Aorta (tissue), 5 donors: ENCODE measurements around the gene ZNF784. TPM values are rescaled to one million over a fixed set of nuclear protein-coding genes. Genes with fewer than 3 reads are reported as not detected.
A peak's percentile ranks its signal among the peaks of the same experiment; 100 is the strongest.

Source experiments
- ATAC-seq: fragments of 200-7000 bp; cut with Tn5 transposase; one replicate; pipeline ENCODE4 v1.9.1; 2022; ENCODE audit warnings: moderate library complexity; ENCODE audit not compliant: low FRiP score
- DNase-seq, 2 donors: peaks; one replicate each; pipeline ENCODE4 v3.0.0-alpha.2; 2020
- H3K27ac ChIP-seq, 2 donors: one replicate each; pipeline ENCODE4 v1.5.1; 2013; ENCODE audit warnings: low read length in 2 of 2, mild to moderate bottlenecking in 2 of 2, moderate library complexity in 2 of 2, control low read depth in 1 of 2, inconsistent platforms in 1 of 2, low read depth in 1 of 2
- H3K27me3 ChIP-seq, 2 donors: one replicate each; pipeline ENCODE4 v1.6.1; 2013; ENCODE audit warnings: control low read depth in 1 of 2, low read length in 1 of 2, mild to moderate bottlenecking in 1 of 2, moderate library complexity in 1 of 2; ENCODE audit not compliant: insufficient read depth in 2 of 2, control insufficient read depth in 1 of 2
- H3K36me3 ChIP-seq, 2 donors: one replicate each; pipeline ENCODE4 v1.6.1; 2013; ENCODE audit warnings: control low read depth in 1 of 2, low read length in 1 of 2, mild to moderate bottlenecking in 1 of 2; ENCODE audit not compliant: insufficient read depth in 2 of 2, control insufficient read depth in 1 of 2
- H3K4me1 ChIP-seq, 2 donors: one replicate each; pipeline ENCODE4 v1.6.1; 2013; ENCODE audit warnings: low read length in 2 of 2, control low read depth in 1 of 2, mild to moderate bottlenecking in 1 of 2, moderate library complexity in 1 of 2; ENCODE audit not compliant: insufficient read depth in 2 of 2, control insufficient read depth in 1 of 2
- H3K4me3 ChIP-seq, 2 donors: one replicate each; pipeline ENCODE4 v1.5.1; 2013; ENCODE audit warnings: low read length in 2 of 2, control low read depth in 1 of 2, mild to moderate bottlenecking in 1 of 2
- H3K9me3 ChIP-seq: one replicate; pipeline ENCODE4 v1.6.1; 2013; ENCODE audit warnings: mild to moderate bottlenecking, low read length; ENCODE audit not compliant: control insufficient read depth
- WGBS, 2 donors: extraction: QIAGEN DNeasy Blood & Tissue Kit; methylation state at CpG; one replicate each; pipeline ENCODE4 v1.1.7; 2013; 5-methylcytosine and 5-hydroxymethylcytosine counted together
- intact Hi-C, 2 donors: fragments of 100-400 bp; cut with DNase I; formaldehyde crosslinking; loops; one replicate each; pipeline versions ENCODE4 v1.14.2 to v1.15.0; 2022
- polyA plus RNA-seq, 2 donors: library from polyadenylated mRNA; stranded (reverse); fragments of 200-250 nt; gene quantifications; one replicate each; pipeline ENCODE4 v1.2.3, GENCODE V29; 2013
- total RNA-seq, 2 donors: library from RNA; stranded (reverse); fragmentation: NEBNext Ultra II Directional; extraction: Animal tissue kit (Norgen Biotek cat#: 25700); gene quantifications; one replicate each; pipeline ENCODE4 v1.2.1, GENCODE V29; 2021
- donor health status: healthy with polysubstance abuse.
- donor health status: Bipolar disorder and iron deficiency.
- donor health status: DM: no; HTN: no; CAD: no.
- donor health status: DM: no; HTN: no; CAD: no.
- donor health status: DM: yes; HTN: yes; CAD: no.

Gene ZNF784
- total and polyA plus RNA-seq, 4 donors = 4.8 to 27.2 (median 5.2) TPM

- Histone ChIP-seq H3K36me3 (peaks cover 0 to 3% of the 10 kb centered on the region in 2 donors), H3K4me1 (no peaks in the 10 kb centered on the region), H3K4me3 (peak within 1 kb of the TSS; percentile 72 to 82), H3K9me3 (no peaks in the 10 kb centered on the region), H3K27me3 (no peaks in the 10 kb centered on the region), H3K27ac (peak within 1 kb of the TSS; percentile 83 to 89)
- DNase-seq = peak; percentile 89 to 93
- 0% methylated on average over 55 to 97 of the region's 97 CpGs for WGBS, 2 donors
- ATAC-seq = peak; percentile 83
- intact Hi-C loops = loop anchor here in 1 of 2 donors (1.0 kb wide), 1 partner anchor 13 kb away; no protein-coding TSS in a partner anchor
Observed at GRCh38 chr19:55599842-55600661, 24.3 kb downstream of the ZNF784 start, which contains the start of gene ZNF524. ZNF524 (plus strand) TSS chr19:55600288; CDS start chr19:55602113, 1,825 bp downstream.

- intact Hi-C loops = loop anchor here in 1 of 2 donors (1.0 kb wide), 1 partner anchor 12 kb away; no protein-coding TSS in a partner anchor
- H3K27ac ChIP-seq = peak within 1 kb of the TSS; percentile 83 to 89
- H3K36me3 ChIP-seq = peaks cover 0 to 3% of the 10 kb centered on the region in 2 donors
- H3K4me3 ChIP-seq = peak within 1 kb of the TSS; percentile 72 to 82
- H3K27me3 ChIP-seq = no peaks in the 10 kb centered on the region
- WGBS, 2 donors = 0 to 1% methylated on average over 17 to 23 of the region's 23 CpGs
- ATAC-seq (peak; percentile 97), DNase-seq (peak; percentile 99)
- no peaks in the 10 kb centered on the region for H3K9me3 ChIP-seq
- H3K4me1 ChIP-seq = no peaks in the 10 kb centered on the region
Observed at GRCh38 chr19:55599468-55599841, 24.9 kb downstream of the ZNF784 start, which contains the start of gene FIZ1. FIZ1 (minus strand) TSS chr19:55599517; CDS start chr19:55597865, 1,652 bp downstream.

GRCh38 chr19:55598719-55599467 lies 25.5 kb downstream of the ZNF784 start:
- intact Hi-C loops = loop anchor here in 1 of 2 donors (1.0 kb wide), 1 partner anchor 12 kb away; no protein-coding TSS in a partner anchor
- ATAC-seq (peak; percentile 92), DNase-seq (peak; percentile 95 to 97)
- 6 to 7% methylated on average over 26 of the region's 26 CpGs for WGBS, 2 donors
- no peaks in the 10 kb centered on the region for H3K4me1 ChIP-seq
- H3K9me3 ChIP-seq = no peaks in the 10 kb centered on the region
- H3K4me3 ChIP-seq = peak overlapping the region; percentile 70 to 82
- no peaks in the 10 kb centered on the region for H3K27me3 ChIP-seq
- H3K36me3 ChIP-seq = peaks cover 0 to 3% of the 10 kb centered on the region in 2 donors
- H3K27ac ChIP-seq = peak overlapping the region; percentile 60 to 83

- no peak for DNase-seq
- H3K27ac ChIP-seq = no peak overlapping the region
- WGBS, 2 donors = 74 to 88% methylated on average over 9 of the region's 9 CpGs
- H3K36me3 ChIP-seq = peaks cover 0 to 3% of the 10 kb centered on the region in 2 donors
- no peaks in the 10 kb centered on the region for H3K27me3 ChIP-seq
- no peak for ATAC-seq
- no peaks in the 10 kb centered on the region for H3K9me3 ChIP-seq
- intact Hi-C loops = no loop called here
- no peak overlapping the region for H3K4me3 ChIP-seq
- H3K4me1 ChIP-seq = no peaks in the 10 kb centered on the region
Observed at GRCh38 chr19:55598034-55598433, 26.3 kb downstream of the ZNF784 start.

- peak in 1 of 2 donors; percentile 78 for DNase-seq
- Histone ChIP-seq H3K36me3 (peaks cover 0 to 3% of the 10 kb centered on the region in 2 donors), H3K27ac (no peak overlapping the region), H3K9me3 (no peaks in the 10 kb centered on the region), H3K4me1 (no peaks in the 10 kb centered on the region), H3K27me3 (no peaks in the 10 kb centered on the region), H3K4me3 (no peak overlapping the region)
- intact Hi-C loops = no loop called here
- ATAC-seq = no peak
- WGBS, 2 donors = 91 to 96% methylated on average over 26 to 30 of the region's 30 CpGs
Observed at GRCh38 chr19:55597501-55597921, 26.9 kb downstream of the ZNF784 start.

GRCh38 chr19:55596304-55596703 lies 28.1 kb downstream of the ZNF784 start:
- no peaks in the 10 kb centered on the region for H3K4me1 ChIP-seq
- WGBS, 2 donors = 92 to 94% methylated on average over 3 of the region's 3 CpGs
- peaks cover 0 to 3% of the 10 kb centered on the region in 2 donors for H3K36me3 ChIP-seq
- H3K27me3 ChIP-seq = no peaks in the 10 kb centered on the region
- DNase-seq (no peak), ATAC-seq (no peak)
- H3K9me3 ChIP-seq = no peaks in the 10 kb centered on the region
- no peak overlapping the region for H3K27ac ChIP-seq
- intact Hi-C loops = no loop called here
- H3K4me3 ChIP-seq = no peak overlapping the region

- intact Hi-C loops = no loop called here
- WGBS, 2 donors = 89% methylated on average over 4 of the region's 4 CpGs
- Histone ChIP-seq H3K36me3 (peaks cover 0 to 3% of the 10 kb centered on the region in 2 donors), H3K27me3 (no peaks in the 10 kb centered on the region), H3K4me3 (no peak overlapping the region), H3K4me1 (no peaks in the 10 kb centered on the region), H3K9me3 (no peaks in the 10 kb centered on the region), H3K27ac (no peak overlapping the region)
- DNase-seq = no peak
- ATAC-seq = no peak
Observed at GRCh38 chr19:55594996-55595545, 29.3 kb downstream of the ZNF784 start.

GRCh38 chr19:55593096-55593772 lies 31.1 kb downstream of the ZNF784 start:
- no peaks in the 10 kb centered on the region for H3K9me3 ChIP-seq
- ATAC-seq (no peak), DNase-seq (no peak)
- H3K27ac ChIP-seq = no peak overlapping the region
- 77 to 78% methylated on average over 66 to 68 of the region's 68 CpGs for WGBS, 2 donors
- no peaks in the 10 kb centered on the region for H3K4me1 ChIP-seq
- no peaks in the 10 kb centered on the region for H3K27me3 ChIP-seq
- peaks cover 0 to 3% of the 10 kb centered on the region in 2 donors for H3K36me3 ChIP-seq
- H3K4me3 ChIP-seq = no peak overlapping the region
- intact Hi-C loops = no loop called here
